Endothelial cell of umbilical vein (primary cell): Measurements from ENCODE around the gene SFT2D2. TPM values are rescaled to one million over a fixed set of nuclear protein-coding genes. Genes with fewer than 3 reads are reported as not detected.

Experiments used
- BruUV-seq: library from RNA; stranded (reverse); fragments of 400-500 nt; replicated peaks from 2 replicates; lab custom pipeline; 2021; lab: Mats Ljungman, UMichigan
- CTCF ChIA-PET: fragments of 300-600, 350-600 bp; sonication (Branson Sonifier 250); formaldehyde crosslinking; loops from one replicate; lab custom pipeline; 2021; ENCODE audit warnings: antibody characterized with exemption, inconsistent platforms; lab: Charles Lee
- POLR2A ChIA-PET: fragments of 300-600, 350-600 bp; sonication (Branson Sonifier 250); formaldehyde crosslinking; loops from one replicate; lab custom pipeline; 2021; ENCODE audit warnings: antibody characterized with exemption, inconsistent platforms; lab: Charles Lee
- DNase-seq: peaks from one replicate; pipeline ENCODE4 v3.0.0-alpha.2; 2011; ENCODE audit warnings: low read depth, low spot score
- FAIRE-seq: peaks from 2 replicates; lab custom pipeline; 2011; peaks lifted over from hg19 to GRCh38; lab: Jason Lieb, UNC
- H2AFZ ChIP-seq: 2 replicates; pipeline ENCODE4 v1.6.0; 2012; ENCODE audit warnings: low read depth, low read length, control low read depth, inconsistent platforms
- H3K27ac ChIP-seq: 2 replicates; pipeline ENCODE4 v1.5.1; 2011; ENCODE audit warnings: low read depth, mild to moderate bottlenecking, control low read depth, low read length, moderate library complexity; ENCODE audit not compliant: insufficient read depth
- H3K27me3 ChIP-seq, 2 experiments: 2 replicates each; pipeline versions ENCODE4 v1.6.0 to v1.6.1; 2011; ENCODE audit warnings: low read length in 2 of 2, mixed read lengths in 1 of 2; ENCODE audit not compliant: control insufficient read depth in 2 of 2, insufficient read depth in 2 of 2
- H3K36me3 ChIP-seq, 2 experiments: 2 replicates in 1 of 2; 3 replicates in 1 of 2; pipeline ENCODE4 v1.5.1; 2011; ENCODE audit warnings: low read length in 2 of 2, mild to moderate bottlenecking in 1 of 2, moderate library complexity in 1 of 2; ENCODE audit not compliant: control insufficient read depth in 2 of 2, insufficient read depth in 2 of 2; ENCODE audit errors: extremely low read depth in 1 of 2
- H3K4me1 ChIP-seq: 3 replicates; pipeline ENCODE4 v1.5.1; 2011; ENCODE audit warnings: mild to moderate bottlenecking, low read length; ENCODE audit not compliant: control insufficient read depth, insufficient read depth; ENCODE audit errors: extremely low read depth
- H3K4me2 ChIP-seq: 2 replicates; pipeline ENCODE4 v1.6.1; 2011; ENCODE audit warnings: low read length, control low read depth, mixed read lengths; ENCODE audit not compliant: insufficient read depth
- H3K4me3 ChIP-seq, 3 experiments: fragments of 200-600 bp in 1 of 3; sonication (generic), shearing (Covaris generic) in 1 of 3; replicated peaks in 1 of 3; 2 replicates each; pipeline ENCODE4 v1.5.1; 2011 to 2016; ENCODE audit warnings: control low read depth in 3 of 3, low read length in 3 of 3, mild to moderate bottlenecking in 2 of 3, inconsistent platforms in 1 of 3, low read depth in 1 of 3, moderate library complexity in 1 of 3; ENCODE audit not compliant: insufficient read depth in 1 of 3
- H3K79me2 ChIP-seq: 2 replicates; pipeline ENCODE4 v1.6.0; 2012; ENCODE audit warnings: low read length, inconsistent platforms; ENCODE audit not compliant: control insufficient read depth, insufficient read depth
- H3K9ac ChIP-seq: replicated peaks from 2 replicates; pipeline ENCODE3; 2011; ENCODE audit warnings: low read length, control low read depth; ENCODE audit not compliant: insufficient read depth; ENCODE audit errors: extremely low read depth
- H3K9me1 ChIP-seq: replicated peaks from 3 replicates; pipeline ENCODE4 v1.6.0; 2011; ENCODE audit warnings: mild to moderate bottlenecking, low read length; ENCODE audit not compliant: control insufficient read depth, insufficient read depth; ENCODE audit errors: extremely low read depth
- H3K9me3 ChIP-seq: replicated peaks from 2 replicates; pipeline ENCODE4 v1.5.1; 2012; ENCODE audit warnings: low read length, inconsistent platforms; ENCODE audit not compliant: control insufficient read depth, insufficient read depth
- H4K20me1 ChIP-seq: replicated peaks from 2 replicates; pipeline ENCODE3; 2011; ENCODE audit warnings: mild to moderate bottlenecking, low read length; ENCODE audit not compliant: control insufficient read depth, insufficient read depth; ENCODE audit errors: extremely low read depth
- EZH2 ChIP-seq: IDR thresholded peaks from 2 replicates; pipeline ENCODE4 v1.6.1; 2012; ENCODE audit warnings: borderline replicate concordance, low read depth, mild to moderate bottlenecking, moderate library complexity, low read length, inconsistent platforms; ENCODE audit not compliant: severe bottlenecking
- GATA2 ChIP-seq: IDR thresholded peaks from 2 replicates; pipeline ENCODE4 v1.7.0; 2011; ENCODE audit warnings: low read depth, mild to moderate bottlenecking, moderate library complexity, mixed read lengths, low read length; ENCODE audit not compliant: insufficient read length, insufficient read depth
- JUN ChIP-seq: IDR thresholded peaks from 2 replicates; pipeline ENCODE4 v1.6.1; 2011; ENCODE audit warnings: borderline replicate concordance, low read depth; ENCODE audit not compliant: insufficient read length, insufficient read depth
- POLR2A ChIP-seq: IDR thresholded peaks from 2 replicates; pipeline ENCODE4 v1.6.1; 2012; ENCODE audit warnings: low read depth, mild to moderate bottlenecking, control low read depth, low read length
- dilution Hi-C: fragments of 300-500 bp; cut with MboI; formaldehyde crosslinking; loops from one replicate; pipeline ENCODE4 v1.15.0; 2019; ENCODE audit warnings: low sequenced_read_pairs; ENCODE audit not compliant: extremely low pct_ligation_motif_present
- intact Hi-C: fragments of 100-400 bp; cut with micrococcal nuclease; formaldehyde crosslinking; loops from one replicate; pipeline ENCODE4 v1.10.0; 2022
- polyA plus RNA-seq, 4 experiments: library from polyadenylated mRNA; depleted of rRNA in 3 of 4; stranded (reverse) in 3 of 4; unstranded in 1 of 4; fragments of >200 nt; gene quantifications; 2 replicates each; pipeline versions ENCODE4 v1.2.1 to v1.2.3, GENCODE V29; 2011 to 2012; ENCODE audit warnings: missing spikeins in 1 of 4
- total RNA-seq: library from RNA; stranded (reverse); gene quantifications from 2 replicates; pipeline ENCODE4 v1.2.3, GENCODE V29; 2021
- TF ChIP-seq, protein P1 (sequence below): IDR thresholded peaks from 2 replicates; pipeline ENCODE4 v1.6.1; 2011; ENCODE audit not compliant: insufficient read depth, insufficient read length
- TF ChIP-seq, protein P2 (sequence below), 2 donors: IDR thresholded peaks; 1 replicate in 1 of 2; 2 replicates in 1 of 2; pipeline ENCODE4 v1.5.1; 2011; ENCODE audit warnings: low read length in 2 of 2, mild to moderate bottlenecking in 2 of 2, moderate library complexity in 2 of 2, control low read depth in 1 of 2, inconsistent platforms in 1 of 2, low read depth in 1 of 2; ENCODE audit not compliant: insufficient read depth in 1 of 2; ENCODE audit errors: extremely low read depth in 1 of 2

Gene SFT2D2
- total and polyA plus RNA-seq, 2 donors (not counting 3 experiments of a cell fraction or from before 2014, with no cell fraction given): 16.7 to 68.1 TPM

DNA sequence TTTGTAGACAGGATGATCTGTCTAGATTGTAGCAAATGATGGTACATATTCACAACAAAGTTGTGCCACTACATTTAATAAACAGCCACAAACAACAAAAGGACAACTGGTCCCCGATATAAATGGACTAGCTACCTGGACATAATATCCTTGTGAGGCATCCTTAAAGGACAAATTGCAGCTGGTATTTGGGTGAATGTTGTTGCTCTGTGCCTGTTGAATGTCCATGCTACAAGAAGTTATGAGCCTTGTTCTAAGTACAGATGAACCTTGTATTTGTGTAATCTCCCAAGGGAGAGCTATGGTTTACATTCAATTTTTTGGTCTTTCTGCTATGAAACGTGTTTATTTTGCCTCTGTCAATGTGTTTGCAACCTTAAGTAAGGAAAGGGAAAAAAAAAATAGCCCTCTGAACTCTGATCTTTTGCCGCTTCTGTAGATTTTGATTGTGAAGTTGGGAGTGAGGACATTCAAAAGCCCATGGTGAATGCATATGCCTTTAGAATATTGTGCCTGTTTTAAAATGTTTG, 26.5 kb downstream of the SFT2D2 start:
- no peak overlapping the region for H3K27ac ChIP-seq
- no TSS peak for BruUV-seq
- H4K20me1 ChIP-seq: no peaks in the 10 kb centered on the region
- FAIRE-seq (no peak), DNase-seq (no peak)
- H3K79me2 ChIP-seq: peaks cover 20% of the 10 kb centered on the region
- H3K4me1 ChIP-seq: no peaks in the 10 kb centered on the region
- dilution Hi-C loops: no loop called here
- no peak overlapping the region for H2AFZ ChIP-seq
- H3K9me3 ChIP-seq: no peaks in the 10 kb centered on the region
- H3K4me3 ChIP-seq: no peak overlapping the region
- CTCF ChIA-PET: interaction anchor here (0.9 to 1.6 kb wide), 3 partner anchors 8 to 91 kb away, joined by 3 to 8 read pairs (median 5); no protein-coding TSS in a partner anchor
- H3K4me2 ChIP-seq: no peak overlapping the region
- intact Hi-C loops: no loop called here
- H3K27me3 ChIP-seq: no peaks in the 10 kb centered on the region
- POLR2A ChIA-PET: no interaction called here
- peaks cover 0 to 7% of the 10 kb centered on the region in 2 experiments for H3K36me3 ChIP-seq
- no peak overlapping the region for H3K9ac ChIP-seq
- H3K9me1 ChIP-seq: no peaks in the 10 kb centered on the region
- TF ChIP-seq JUN (no peak), EZH2 (no peak), GATA2 (no peak), POLR2A (no peak)
- TF ChIP-seq, protein P1, sequence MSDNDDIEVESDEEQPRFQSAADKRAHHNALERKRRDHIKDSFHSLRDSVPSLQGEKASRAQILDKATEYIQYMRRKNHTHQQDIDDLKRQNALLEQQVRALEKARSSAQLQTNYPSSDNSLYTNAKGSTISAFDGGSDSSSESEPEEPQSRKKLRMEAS: no peak
- TF ChIP-seq, protein P2, sequence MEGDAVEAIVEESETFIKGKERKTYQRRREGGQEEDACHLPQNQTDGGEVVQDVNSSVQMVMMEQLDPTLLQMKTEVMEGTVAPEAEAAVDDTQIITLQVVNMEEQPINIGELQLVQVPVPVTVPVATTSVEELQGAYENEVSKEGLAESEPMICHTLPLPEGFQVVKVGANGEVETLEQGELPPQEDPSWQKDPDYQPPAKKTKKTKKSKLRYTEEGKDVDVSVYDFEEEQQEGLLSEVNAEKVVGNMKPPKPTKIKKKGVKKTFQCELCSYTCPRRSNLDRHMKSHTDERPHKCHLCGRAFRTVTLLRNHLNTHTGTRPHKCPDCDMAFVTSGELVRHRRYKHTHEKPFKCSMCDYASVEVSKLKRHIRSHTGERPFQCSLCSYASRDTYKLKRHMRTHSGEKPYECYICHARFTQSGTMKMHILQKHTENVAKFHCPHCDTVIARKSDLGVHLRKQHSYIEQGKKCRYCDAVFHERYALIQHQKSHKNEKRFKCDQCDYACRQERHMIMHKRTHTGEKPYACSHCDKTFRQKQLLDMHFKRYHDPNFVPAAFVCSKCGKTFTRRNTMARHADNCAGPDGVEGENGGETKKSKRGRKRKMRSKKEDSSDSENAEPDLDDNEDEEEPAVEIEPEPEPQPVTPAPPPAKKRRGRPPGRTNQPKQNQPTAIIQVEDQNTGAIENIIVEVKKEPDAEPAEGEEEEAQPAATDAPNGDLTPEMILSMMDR (IDR thresholded peaks at IDR 0.05; ENCODE audit: extremely low read depth in 1 of 2, insufficient read depth in 1 of 2, low read depth in 1 of 2, low read length in 2 of 2): no peak
